ENCODE data around the gene AP1G2. TPM values are rescaled to one million over a fixed set of nuclear protein-coding genes. Genes with fewer than 3 reads are reported as not detected.

The AP1G2 gene
- total RNA-seq, 1 experiment from 2014 or later, result 160 TPM

GRCh38 chr14:23540141-23540469, 27.5 kb downstream of the AP1G2 start:
- no peaks in the 10 kb centered on the region for H3K27me3 ChIP-seq (replicated peaks; ENCODE audit: control insufficient read depth, insufficient read depth, low read length)
- Mint-ChIP-seq H3K27ac (ENCODE audit: unreplicated experiment) (no peak overlapping the region), H3K36me3 (ENCODE audit: insufficient read depth, unreplicated experiment) (no peaks in the 10 kb centered on the region), H3K27me3 (ENCODE audit: insufficient read depth, unreplicated experiment) (no peaks in the 10 kb centered on the region), H3K4me3 (ENCODE audit: unreplicated experiment) (no peak overlapping the region), H3K4me1 (ENCODE audit: low read depth, unreplicated experiment) (peaks cover 21% of the 10 kb centered on the region), H3K9me3 (ENCODE audit: unreplicated experiment) (no peaks in the 10 kb centered on the region)
- BruUV-seq (replicated peaks), result no TSS peak
- no peak overlapping the region for H3K4me3 ChIP-seq (ENCODE audit: low read depth, low read length)
- no peaks in the 10 kb centered on the region for H3K9me3 ChIP-seq
- no peaks in the 10 kb centered on the region for H3K4me1 ChIP-seq
- DNase-seq, result no peak
- intact Hi-C loops (cut with micrococcal nuclease; ENCODE audit: unreplicated experiment), result no loop called here
- H3K36me3 ChIP-seq (ENCODE audit: control insufficient read depth, insufficient read depth, low read length), result no peaks in the 10 kb centered on the region; the same call in 1 of the 2 replicates
- ChIA-PET CTCF (interaction anchor here (1.4 to 1.7 kb wide), 2 partner anchors 11 to 61 kb away, joined by 5 to 7 read pairs; no protein-coding TSS in a partner anchor), POLR2A (interaction anchor here (0.6 kb wide), 1 partner anchor 11 kb away, joined by 3 read pairs; no protein-coding TSS in a partner anchor)
- TF ChIP-seq, protein P1, sequence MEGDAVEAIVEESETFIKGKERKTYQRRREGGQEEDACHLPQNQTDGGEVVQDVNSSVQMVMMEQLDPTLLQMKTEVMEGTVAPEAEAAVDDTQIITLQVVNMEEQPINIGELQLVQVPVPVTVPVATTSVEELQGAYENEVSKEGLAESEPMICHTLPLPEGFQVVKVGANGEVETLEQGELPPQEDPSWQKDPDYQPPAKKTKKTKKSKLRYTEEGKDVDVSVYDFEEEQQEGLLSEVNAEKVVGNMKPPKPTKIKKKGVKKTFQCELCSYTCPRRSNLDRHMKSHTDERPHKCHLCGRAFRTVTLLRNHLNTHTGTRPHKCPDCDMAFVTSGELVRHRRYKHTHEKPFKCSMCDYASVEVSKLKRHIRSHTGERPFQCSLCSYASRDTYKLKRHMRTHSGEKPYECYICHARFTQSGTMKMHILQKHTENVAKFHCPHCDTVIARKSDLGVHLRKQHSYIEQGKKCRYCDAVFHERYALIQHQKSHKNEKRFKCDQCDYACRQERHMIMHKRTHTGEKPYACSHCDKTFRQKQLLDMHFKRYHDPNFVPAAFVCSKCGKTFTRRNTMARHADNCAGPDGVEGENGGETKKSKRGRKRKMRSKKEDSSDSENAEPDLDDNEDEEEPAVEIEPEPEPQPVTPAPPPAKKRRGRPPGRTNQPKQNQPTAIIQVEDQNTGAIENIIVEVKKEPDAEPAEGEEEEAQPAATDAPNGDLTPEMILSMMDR (IDR thresholded peaks at IDR 0.05; ENCODE audit: insufficient read depth in 1 of 2, low read depth in 1 of 2, low read length in 1 of 2, severe bottlenecking in 1 of 2, unreplicated experiment in 1 of 2), result no peak

- H3K36me3 ChIP-seq (ENCODE audit: control insufficient read depth, insufficient read depth, low read length), result no peaks in the 10 kb centered on the region; the same call in 1 of the 2 replicates
- ChIA-PET CTCF (interaction anchor here (1.4 to 1.7 kb wide), 2 partner anchors 11 to 61 kb away, joined by 5 to 7 read pairs; no protein-coding TSS in a partner anchor), POLR2A (interaction anchor here (0.6 kb wide), 1 partner anchor 10 kb away, joined by 3 read pairs; no protein-coding TSS in a partner anchor)
- Mint-ChIP-seq H3K27ac (ENCODE audit: unreplicated experiment) (no peak overlapping the region), H3K4me3 (ENCODE audit: unreplicated experiment) (no peak overlapping the region), H3K9me3 (ENCODE audit: unreplicated experiment) (no peaks in the 10 kb centered on the region), H3K4me1 (ENCODE audit: low read depth, unreplicated experiment) (peaks cover 15% of the 10 kb centered on the region), H3K27me3 (ENCODE audit: insufficient read depth, unreplicated experiment) (no peaks in the 10 kb centered on the region), H3K36me3 (ENCODE audit: insufficient read depth, unreplicated experiment) (no peaks in the 10 kb centered on the region)
- H3K4me3 ChIP-seq (ENCODE audit: low read depth, low read length), result no peak overlapping the region
- no peaks in the 10 kb centered on the region for H3K4me1 ChIP-seq
- peak in 1 of 2 experiments; percentile 74 for DNase-seq
- BruUV-seq (replicated peaks), result no TSS peak
- H3K9me3 ChIP-seq, result no peaks in the 10 kb centered on the region
- TF ChIP-seq, protein P1 (IDR thresholded peaks at IDR 0.05; ENCODE audit: insufficient read depth in 1 of 2, low read depth in 1 of 2, low read length in 1 of 2, severe bottlenecking in 1 of 2, unreplicated experiment in 1 of 2), result peak; percentile 68 to 83
- no peaks in the 10 kb centered on the region for H3K27me3 ChIP-seq (replicated peaks; ENCODE audit: control insufficient read depth, insufficient read depth, low read length)
- intact Hi-C loops (cut with micrococcal nuclease; ENCODE audit: unreplicated experiment), result loop anchor here (1.0 kb wide), 1 partner anchor 61 kb away; no protein-coding TSS in a partner anchor
These were observed 28.1 kb downstream of the AP1G2 start for GRCh38 chr14:23539248-23540140.

- intact Hi-C loops (cut with micrococcal nuclease; ENCODE audit: unreplicated experiment), result loop anchor here (1.0 kb wide), 1 partner anchor 60 kb away; no protein-coding TSS in a partner anchor
- Mint-ChIP-seq H3K4me1 (ENCODE audit: low read depth, unreplicated experiment) (peaks cover 15% of the 10 kb centered on the region), H3K36me3 (ENCODE audit: insufficient read depth, unreplicated experiment) (no peaks in the 10 kb centered on the region), H3K9me3 (ENCODE audit: unreplicated experiment) (no peaks in the 10 kb centered on the region), H3K4me3 (ENCODE audit: unreplicated experiment) (no peak overlapping the region), H3K27me3 (ENCODE audit: insufficient read depth, unreplicated experiment) (no peaks in the 10 kb centered on the region), H3K27ac (ENCODE audit: unreplicated experiment) (no peak overlapping the region)
- Histone ChIP-seq H3K27me3 (replicated peaks; ENCODE audit: control insufficient read depth, insufficient read depth, low read length) (no peaks in the 10 kb centered on the region), H3K4me3 (ENCODE audit: low read depth, low read length) (no peak overlapping the region), H3K36me3 (ENCODE audit: control insufficient read depth, insufficient read depth, low read length) (no peaks in the 10 kb centered on the region; the same call in 1 of the 2 replicates), H3K4me1 (no peaks in the 10 kb centered on the region), H3K9me3 (no peaks in the 10 kb centered on the region)
- CTCF ChIA-PET, result interaction anchor here (0.5 to 1.7 kb wide), 3 partner anchors 60 to 155 kb away, joined by 3 to 7 read pairs (median 4); no protein-coding TSS in a partner anchor
- no peak for DNase-seq
- POLR2A ChIA-PET, result no interaction called here
- TF ChIP-seq, protein P1 (IDR thresholded peaks at IDR 0.05; ENCODE audit: insufficient read depth in 1 of 2, low read depth in 1 of 2, low read length in 1 of 2, severe bottlenecking in 1 of 2, unreplicated experiment in 1 of 2), result no peak
- BruUV-seq (replicated peaks), result no TSS peak
These were observed 28.8 kb downstream of the AP1G2 start for GRCh38 chr14:23538785-23539184.

All from Caco-2 (cell line).